Right hindlimb (tissue), 1 donor: ENCODE results near the gene ADGRL1.
A peak's percentile ranks its signal among the peaks of the same experiment; 100 is the strongest.

ENCODE experiments used
- DNase-seq: peaks from one replicate; pipeline ENCODE4 v3.0.0-alpha.2; 2018

Gene ADGRL1

DNA sequence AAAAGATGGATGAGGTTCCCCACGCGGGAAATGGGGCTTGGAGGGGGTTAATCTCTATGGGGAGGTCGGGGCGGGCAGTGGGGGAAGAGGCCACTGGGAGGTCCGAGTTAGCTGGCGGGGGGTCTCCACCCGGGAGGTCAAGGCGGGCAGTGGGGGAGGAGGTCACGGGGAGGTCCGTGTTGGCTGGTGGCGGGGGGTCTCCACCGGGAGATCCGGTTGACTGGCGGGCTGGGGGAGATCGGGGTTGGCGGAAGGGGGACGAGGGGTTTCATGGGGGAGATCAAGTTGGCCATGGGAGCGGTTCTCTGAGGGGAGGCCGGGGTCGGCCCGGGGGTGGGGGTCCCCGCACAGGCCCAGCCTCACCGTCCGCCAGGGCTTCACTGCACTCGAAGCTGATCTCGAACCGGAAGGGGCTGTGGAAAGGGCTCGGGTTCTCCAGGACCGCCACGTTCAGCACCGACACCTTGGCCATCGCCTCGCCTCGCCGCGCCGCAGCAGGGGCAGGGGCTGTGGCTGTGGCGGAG lies 69.9 kb downstream of the ADGRL1 start:
- no peak for DNase-seq

DNA sequence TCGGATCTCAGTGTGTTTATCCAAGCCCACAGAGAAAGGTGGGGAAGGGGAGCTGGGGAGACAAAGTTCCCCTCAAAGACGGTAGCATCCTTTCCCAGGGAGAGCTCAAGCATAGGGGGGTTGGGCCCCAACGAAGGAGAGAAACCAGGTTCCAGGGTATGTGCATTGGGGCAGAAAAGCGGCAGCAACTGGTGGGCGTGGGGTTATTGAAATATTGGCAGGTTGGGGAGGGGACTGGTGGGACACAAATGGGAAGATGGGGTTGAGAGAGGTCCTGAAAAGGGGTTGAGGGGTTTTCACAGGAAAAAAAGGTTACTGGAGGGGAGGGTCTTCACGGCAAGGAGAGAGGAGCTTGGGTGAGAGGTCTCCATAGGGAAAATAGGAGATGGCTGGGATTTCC lies 70.6 kb downstream of the ADGRL1 start:
- DNase-seq = no peak

DNA sequence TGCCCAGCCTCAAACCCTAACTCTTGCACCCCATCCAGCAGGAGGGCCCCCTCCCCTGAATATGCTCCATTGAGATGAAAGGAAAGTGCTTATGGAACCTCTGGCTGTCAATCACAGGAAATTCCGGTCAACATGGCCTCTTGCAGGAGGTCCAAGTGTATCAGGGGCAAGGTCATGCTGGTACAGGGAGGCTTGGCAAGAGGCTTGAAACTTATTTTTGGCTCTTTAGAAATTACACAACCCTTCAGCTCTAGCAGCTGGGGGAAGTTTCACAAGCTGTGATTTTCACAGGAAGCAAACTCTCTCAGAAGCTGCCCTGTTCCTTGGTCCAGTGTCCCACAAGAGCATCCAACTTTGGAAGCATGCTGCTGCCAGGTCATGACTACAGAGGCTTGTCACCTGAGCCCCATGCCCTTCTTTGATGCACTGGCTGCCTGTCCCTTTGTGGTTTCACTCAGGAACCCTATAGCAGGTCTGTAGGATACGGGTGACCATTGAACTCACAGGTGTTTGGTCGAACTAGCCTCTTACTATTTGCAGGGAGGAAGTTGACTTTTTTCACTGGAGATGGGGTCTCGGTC lies 78.0 kb downstream of the ADGRL1 start:
- DNase-seq = no peak

DNA sequence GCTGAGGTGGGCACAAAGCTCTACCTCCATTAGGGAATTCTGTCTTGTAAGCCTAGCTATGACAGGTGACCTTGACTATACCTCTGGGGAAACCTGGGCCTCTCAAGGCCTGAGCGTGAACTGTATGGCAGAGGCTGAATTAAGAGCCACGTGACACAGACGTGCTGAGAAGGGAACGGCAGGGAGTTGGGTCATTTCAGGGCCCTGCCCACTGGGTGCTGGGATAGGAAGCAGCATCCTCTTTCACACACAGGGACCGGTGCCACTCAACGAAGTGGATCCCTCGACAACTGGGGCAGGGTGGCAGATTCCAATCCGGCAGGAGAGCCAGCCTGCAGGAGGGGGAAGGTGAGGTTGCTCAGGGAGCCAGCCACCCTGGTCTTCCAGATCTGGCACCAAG lies 78.8 kb downstream of the ADGRL1 start:
- DNase-seq = no peak

DNA sequence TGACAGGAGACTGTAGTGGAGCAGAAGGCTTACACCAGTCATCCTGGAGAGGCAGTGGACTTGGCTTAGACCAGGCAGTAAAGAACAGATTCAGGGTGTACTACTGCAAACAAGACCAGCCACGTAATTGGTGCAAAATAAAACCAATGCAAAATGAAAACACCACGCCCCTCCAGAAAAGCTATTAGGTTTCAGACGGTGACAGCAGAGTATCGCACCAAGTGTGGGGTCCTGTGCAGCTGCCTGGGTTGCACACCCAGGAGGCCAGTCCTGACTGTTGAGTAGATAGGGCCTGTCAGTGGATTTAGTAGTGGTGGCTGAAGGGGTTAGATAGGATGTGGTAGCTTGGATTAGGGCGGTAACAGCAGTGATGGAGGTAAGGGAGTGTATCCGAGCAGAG lies 83.0 kb downstream of the ADGRL1 start:
- DNase-seq = no peak

DNA sequence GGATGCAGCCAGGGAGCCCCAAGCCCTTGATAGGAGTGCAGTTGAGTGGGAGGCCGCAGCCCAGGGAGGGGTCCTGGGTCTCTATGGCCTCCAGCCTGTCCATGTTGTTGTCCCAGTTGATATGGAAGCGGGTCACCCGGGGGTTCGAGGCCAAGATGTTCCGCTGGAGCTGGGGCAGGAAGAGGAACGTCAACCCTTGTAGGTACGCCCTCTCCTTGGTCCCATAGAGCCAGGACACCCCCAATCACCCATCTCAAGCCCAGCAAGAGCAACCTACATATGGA lies 85.5 kb downstream of the ADGRL1 start:
- DNase-seq = no peak

DNA sequence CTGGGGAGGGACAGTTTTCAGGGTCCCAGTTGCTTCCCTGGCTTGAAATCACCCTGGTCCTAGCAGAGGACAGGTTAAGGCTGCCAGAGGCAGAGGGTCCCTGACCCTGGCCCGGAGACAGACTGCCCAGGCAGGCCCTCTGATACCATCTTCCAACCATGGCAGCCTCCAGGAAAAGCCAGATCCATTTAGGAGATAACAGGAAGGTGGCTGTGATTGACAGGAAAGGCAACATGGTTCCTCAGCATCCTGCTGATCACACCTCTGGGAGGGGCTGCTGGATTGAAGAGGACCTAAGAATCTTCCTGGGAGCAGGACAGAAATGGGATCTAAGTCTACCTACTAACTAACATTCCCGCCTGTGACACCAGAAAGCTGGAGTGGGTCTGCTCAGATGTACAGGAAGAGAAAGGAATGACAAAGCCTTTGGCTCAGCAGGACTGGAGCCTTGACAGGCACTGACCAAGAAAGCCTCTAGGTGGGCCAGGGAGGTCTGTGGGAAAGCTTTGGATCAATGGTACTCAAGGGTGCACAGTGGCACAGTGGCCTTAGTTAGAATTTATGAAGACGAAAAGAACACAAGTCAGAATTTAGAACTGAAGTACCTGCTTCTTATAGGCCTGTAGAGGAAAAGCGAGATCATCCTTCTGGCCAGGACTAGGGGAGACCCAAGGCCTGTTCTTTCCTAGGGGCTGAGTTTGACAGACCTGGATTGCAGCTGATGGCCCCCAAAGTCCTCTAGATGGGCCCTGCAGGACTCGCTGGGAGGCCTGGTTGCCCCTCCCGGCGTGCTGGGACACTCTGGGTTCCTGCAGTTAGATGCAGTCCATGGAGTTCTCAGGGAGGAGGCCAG lies 86.1 kb downstream of the ADGRL1 start:
- DNase-seq = no peak

DNA sequence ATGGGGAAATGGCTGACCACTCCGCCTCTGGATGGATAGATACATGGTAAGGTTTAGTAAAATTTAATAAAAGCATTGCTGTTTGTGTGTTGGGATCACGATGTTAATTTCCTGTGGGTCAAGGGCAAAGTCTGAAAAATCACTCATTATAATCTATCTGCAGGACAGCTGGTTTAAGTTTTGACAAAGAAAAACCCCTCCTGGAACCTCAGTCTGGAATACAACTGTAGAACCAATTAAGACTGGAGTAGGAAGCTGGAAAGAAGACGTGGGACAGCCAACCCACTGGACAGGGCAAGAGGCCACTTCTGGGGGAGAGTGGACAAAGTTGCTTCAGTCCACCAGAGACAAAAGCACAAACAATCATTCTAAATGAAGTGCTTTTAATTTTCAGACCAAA lies 86.8 kb downstream of the ADGRL1 start:
- no peak for DNase-seq

DNA sequence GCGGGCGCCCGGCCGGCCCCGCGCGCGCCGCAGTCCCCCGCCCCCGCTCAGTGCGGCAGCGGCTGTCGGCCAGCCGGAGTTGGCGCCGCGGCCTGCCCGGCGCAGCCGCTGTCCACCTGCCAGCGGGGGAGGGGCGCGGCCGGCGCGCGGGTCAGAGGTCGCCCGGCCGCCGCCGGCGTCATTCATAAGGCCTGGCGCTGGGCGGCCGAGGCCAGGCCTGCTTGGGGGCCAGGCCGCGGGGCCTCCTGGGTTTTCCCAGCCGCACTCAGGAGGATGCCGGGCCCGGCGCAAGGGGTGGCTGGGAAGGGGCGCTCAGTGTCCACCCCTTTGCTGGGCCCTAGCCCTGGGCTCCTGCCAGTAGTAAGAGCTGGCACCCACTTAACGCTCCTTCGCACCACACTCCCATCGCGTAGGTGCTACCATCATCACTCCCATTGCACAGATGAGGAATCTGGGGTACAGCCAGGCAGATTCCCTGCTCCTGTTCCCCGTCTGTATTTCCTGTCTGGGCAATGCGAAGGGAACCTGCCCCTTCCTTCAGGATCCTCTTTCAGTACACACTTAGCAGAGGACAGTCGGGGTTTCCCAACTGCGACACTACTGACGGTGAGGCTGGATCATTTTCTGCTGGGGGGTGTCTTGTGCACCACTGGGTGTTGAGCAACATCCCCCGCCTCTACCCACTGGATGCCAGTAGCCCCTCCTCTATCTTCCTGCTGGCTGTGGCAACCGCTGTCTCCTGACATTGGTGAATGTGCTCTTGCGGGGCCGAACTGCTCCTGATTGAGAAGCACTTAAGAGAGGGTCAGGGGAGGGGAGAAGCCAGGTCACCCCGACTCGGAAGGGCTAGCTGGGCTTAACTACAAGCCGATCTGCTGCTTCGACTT lies 87.6 kb downstream of the ADGRL1 start:
- DNase-seq = peak; percentile 77

DNA sequence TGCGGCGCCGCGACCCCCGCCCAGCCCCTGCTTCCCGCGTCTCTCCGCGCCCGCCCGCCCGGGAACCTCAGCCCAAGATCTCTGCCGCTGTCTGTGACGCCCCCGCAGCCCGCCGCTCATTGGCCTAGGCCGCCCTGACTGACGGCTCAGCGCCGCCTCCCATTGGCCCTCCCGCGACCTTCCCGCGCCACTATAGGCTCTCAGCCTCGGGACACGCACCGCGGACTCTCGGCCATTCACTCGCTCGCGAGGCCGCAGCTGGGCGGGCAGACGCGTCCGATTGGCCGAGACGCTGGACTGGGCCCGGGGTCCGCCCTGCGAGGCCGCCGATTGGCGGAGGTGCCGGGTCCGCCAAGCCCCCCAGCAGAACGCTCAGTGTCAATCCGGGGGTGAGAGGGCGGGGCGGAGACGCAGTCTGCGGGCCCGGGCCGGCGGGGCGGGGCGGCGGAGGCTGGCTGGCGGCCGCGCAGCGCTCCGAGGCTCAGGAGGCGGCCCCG lies 88.3 kb downstream of the ADGRL1 start, which contains the start of gene PRKACA:
Gene PRKACA, minus strand, starts transcription at position 95 of the 497 bp plus-strand sequence. CDS start 215 bp downstream, outside the sequence.
- peak; percentile 100 for DNase-seq

DNA sequence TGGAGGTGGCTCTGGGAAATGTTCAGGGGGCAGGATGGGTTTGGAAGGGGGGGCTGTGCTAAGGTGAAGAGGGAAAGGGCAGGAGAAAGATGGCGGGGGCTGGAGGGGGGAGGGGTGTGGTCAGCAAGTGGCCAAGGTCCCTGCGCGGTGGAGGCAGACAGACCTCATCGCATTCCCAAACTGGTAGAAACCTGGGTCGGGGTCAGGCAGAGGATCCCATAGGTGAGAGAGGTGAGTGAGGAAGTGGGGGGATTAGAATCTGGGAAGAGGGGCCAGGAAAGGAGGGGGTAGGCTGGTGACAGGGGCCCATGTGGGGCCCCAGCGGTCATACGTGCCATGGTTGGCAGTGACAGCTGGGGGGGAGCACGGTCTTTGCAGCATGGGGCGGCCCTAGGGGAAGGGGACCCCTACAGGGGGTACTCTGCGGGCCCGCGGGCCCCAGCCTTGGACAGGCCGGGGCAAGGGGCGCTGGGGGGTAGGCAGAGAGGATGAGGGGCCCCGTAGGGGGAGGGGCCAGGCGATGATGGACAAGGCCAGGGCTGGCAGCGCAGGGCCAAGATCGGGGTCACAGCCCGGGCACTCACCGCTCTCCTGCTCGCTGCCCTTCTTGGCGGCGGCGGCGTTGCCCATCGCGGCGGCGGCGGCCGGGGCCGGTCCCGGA lies 88.9 kb downstream of the ADGRL1 start:
- peak; percentile 59 for DNase-seq

DNA sequence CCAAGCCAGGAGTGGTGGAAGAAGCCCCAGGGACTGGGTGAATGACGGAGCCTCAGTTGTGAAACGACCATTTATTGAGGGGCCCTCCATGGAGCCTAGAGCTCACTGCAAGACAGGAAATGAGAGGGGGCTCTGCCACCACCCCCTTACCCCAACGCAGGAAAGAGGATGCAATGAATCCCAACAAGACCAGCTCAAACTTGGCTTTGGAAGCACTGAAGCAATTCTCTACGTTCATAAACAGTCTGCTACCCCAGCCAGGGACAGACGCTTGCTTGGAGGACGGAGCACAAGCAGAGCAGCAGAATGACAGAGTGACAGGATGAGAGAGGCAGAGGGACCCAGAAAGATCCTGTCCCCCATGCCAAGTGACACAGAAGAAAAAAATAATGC lies 89.4 kb downstream of the ADGRL1 start:
- DNase-seq = no peak

DNA sequence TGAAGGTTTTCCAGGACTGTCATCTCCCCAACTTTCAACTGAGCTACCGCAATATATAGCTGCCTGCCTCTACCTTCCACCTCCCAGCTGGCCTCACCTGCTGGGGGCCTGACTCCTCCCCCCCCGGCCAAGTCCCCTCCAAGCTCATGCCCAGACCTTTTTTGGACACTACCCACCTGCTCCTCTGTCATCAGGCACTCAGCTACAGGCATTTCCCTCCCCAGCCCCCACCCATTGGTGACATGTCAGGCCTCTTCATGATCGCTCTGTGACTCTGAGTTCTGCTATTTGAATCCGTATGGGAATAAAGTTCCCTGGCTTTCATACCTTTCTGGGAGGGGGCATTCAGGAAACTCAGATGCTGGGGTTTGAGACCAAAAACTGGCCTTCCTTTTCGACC lies 90.2 kb downstream of the ADGRL1 start:
- DNase-seq = no peak

DNA sequence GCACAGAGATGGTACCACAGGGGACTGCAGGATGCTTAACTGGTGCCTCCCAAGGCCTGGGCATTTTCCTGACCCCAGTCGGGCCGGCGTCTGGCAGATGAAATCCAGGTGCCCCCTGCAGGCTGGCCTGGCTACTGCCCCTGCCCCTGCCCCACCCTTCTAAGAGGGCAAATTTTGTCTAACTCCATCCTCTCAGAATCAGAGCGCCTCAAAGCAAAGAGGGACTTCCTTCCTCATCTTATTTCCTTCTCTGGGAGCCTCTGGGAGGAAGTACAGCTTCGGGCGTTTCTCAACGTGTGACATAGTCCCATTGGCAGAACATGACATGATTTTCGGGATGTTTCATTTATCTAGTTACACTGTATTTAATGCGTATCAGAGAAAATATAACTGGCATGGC lies 91.1 kb downstream of the ADGRL1 start:
- no peak for DNase-seq

DNA sequence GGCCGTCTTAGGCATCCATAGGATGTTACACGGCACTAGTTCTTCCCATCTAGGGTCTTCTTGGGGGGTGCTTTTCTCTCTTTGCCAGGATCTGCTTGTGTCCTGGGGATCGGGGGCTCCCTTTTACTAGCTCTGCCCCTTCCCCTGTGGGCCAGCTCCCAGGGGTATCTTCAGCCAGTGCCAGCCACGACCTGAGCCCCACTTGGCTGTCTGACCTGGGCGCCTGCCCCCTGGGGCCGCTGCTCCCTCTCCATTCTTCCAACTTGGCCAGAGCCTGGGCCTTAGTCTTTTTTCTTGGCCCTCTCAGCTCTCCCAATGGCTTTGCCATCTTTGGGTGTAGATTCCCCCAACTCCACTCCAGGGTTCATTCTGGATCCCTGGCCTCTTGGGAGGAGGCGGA lies 91.5 kb downstream of the ADGRL1 start:
- DNase-seq = no peak

DNA sequence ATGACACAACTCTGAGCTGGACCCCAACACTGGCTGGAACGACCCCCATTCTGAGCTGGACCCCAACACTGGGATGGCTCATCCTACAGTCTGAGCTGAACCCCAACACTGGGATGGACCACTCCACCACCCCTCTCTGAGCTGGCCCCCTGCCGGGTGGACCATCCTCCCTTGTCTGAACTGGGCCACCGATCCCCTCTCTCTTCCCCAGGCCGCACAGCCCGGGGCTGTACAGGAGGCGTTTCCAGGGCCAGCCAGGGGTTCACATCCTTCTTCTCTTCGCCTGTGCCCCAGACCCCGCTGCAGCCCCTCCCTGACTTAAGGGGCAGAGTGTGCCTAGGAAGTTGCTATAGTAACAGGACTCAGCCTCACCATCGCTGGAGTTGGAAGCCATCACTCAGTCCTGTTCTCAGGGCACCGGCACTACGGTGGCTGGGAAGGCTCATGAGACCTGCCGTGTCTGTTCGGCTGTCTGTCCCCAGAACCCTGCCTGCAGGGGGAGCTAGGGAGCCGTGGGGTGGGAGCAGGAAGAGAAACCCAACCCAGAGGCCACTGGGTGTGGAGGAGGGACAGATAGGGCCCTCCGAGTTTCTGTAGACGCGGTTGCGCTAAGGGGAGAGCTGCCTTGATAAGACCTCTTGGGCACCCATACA lies 92.1 kb downstream of the ADGRL1 start:
- no peak for DNase-seq

DNA sequence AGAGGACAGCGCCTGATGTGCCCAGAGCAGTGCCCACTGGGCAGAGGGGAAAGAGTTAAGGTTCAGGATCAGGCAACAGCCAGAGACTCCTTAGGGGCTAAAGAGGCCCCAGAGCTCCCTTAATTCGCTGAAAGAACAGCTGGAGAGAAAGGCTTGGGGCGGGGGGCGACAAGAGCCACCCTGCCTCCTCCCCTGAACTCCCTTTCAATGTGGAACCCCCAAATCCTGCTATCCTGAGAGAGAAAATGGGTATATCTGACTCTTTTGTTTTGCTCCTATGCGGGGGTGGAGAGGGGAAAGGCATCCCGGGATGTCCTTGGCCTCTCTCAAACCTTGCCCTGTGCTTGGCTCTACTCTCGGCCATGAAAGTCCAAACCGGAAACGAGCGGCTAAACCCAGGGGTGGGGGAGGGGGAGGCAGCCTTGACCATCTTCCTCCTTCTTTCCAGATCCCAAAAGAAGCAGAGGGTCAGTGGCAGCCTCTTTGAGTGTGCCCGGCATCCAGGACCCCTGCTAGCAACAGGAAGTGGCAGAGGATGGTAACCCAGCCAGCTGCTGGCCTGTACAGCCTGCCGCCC lies 93.1 kb downstream of the ADGRL1 start:
- no peak for DNase-seq

DNA sequence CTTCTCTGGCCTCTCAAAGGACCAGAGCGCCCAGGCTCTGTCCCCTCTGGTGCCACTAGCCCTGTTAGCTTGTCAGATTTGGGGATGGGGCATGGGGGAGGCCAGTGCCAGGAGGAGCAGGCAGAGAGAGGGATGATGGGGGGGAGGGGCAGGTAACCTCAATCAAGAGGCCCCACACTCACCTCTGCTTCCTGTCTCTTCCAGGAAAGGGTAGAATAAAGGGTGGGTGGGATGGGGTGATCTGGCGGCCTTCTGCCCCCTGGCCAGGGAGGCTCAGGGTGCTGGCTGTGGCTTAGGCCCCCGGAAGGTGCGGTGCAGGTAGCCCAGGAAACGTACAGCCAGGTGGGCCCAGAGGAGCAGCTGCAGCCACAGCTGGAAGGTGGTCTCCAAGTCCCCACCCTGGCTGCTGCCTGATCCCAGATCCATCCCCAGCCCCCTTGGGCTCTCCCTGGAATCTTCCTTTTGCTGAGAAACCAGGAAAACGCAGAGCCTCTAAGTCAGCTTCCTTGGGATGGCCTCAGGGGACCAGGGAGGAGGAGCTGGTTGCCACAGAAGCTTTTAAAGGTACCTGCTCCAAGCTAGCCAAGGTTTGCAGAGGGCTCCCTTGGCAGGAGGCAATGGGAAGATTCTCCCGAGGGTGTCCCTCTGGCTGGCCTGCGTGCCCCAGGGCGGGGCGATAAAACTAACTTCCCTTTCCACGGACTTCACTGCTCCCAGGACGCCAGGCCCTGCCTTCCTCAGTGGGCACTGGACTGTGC lies 93.7 kb downstream of the ADGRL1 start:
- no peak for DNase-seq

DNA sequence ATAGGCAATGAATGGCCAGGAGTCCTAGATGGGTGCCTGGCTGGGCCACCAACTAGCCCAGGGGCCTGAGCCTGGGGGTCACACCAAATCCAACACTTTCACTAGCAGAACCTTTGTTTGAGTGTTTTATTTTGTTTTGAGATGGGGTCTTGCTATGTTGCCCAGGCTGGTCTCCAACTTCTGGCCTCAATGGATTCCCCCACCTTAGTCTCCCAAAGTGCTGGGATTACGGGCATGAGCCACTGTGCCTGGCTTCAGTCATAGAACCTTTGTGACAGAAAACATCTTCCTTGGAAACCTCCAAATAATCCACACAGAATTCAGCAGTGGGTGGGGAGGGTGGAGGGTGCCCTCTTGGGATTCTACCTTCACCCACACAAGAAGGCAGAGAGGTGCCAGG lies 94.5 kb downstream of the ADGRL1 start:
- DNase-seq = no peak

DNA sequence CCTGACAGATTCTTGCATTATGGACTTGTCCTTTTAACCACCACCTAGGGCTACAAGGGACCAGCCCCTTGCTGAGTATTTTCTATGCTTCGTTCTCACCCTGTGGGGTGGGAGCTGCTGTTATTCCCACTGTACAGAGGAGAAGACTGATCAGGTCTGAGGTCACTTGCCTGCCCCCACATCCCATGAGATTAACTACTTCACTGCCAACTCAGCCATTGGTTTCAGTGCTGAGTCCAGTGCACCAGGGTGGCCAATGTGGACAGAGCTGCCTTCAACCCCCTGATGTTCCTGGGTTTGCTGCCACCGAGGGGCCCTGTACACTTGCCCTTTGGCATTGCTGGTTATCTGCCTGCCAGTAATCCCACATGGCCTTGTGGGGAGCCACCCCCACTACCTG lies 95.3 kb downstream of the ADGRL1 start:
- DNase-seq = no peak
